ENCODE results near the gene TM9SF1.
"Not testable (repeated sequence)": the region's sequence is repeated elsewhere in the genome, so short reads cannot be mapped to it uniquely, and the experiment has no call there.

Gene TM9SF1

DNA sequence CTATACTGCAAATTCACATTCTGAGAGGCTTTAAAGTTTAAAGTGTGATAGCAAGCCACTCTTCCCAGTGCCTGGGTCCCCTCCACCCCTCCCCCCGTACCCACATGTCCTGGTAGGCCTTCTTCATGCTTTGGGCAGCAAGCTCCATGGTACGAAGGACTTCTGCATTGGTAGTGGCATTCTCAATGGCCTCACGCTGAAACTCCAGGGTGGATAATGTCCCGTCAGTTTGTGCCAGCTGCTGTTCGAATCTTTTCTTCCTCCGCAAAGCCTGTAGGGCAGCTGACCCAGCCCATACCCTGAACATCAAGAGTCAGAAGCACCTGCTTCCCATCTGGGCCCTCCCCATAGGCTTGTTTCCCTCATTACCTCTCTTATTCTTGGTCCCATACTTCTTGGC, 16.1 kb upstream of the TM9SF1 start:
- Mint-ChIP-seq H3K27me3 (no peaks in the 10 kb centered on the region), H3K9me3 (ENCODE audit: low read depth) (no peaks in the 10 kb centered on the region), H3K27ac (peak overlapping the region; percentile 97), H3K36me3 (peaks cover 8% of the 10 kb centered on the region), H3K4me1 (ENCODE audit: low read depth) (peaks cover 70% of the 10 kb centered on the region), H3K4me3 (peak overlapping the region; percentile 94)

DNA sequence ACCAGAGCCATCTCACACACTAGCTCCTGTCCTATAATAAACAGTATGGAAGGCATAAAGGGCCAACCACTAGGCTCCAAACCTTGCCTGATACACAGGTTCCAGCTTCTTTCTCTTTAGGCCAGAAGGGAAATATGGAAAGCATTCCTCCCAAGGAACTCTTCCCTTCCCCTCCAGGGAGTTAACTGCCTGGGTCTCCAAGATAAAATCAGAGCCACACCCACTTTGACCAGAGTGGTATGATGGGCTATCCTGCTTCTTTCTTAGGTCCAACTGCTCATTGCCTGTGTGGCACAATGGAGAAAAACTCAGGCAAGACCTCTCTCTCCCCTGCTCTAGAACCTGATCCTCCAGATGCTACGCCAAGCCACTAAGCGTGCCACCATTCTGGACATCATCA, 12.4 kb upstream of the TM9SF1 start:
- Mint-ChIP-seq H3K36me3 (peaks cover 15% of the 10 kb centered on the region), H3K27ac (peak overlapping the region; percentile 74), H3K4me1 (ENCODE audit: low read depth) (peaks cover 52% of the 10 kb centered on the region), H3K9me3 (ENCODE audit: low read depth) (no peaks in the 10 kb centered on the region), H3K27me3 (no peaks in the 10 kb centered on the region), H3K4me3 (no peak overlapping the region)

DNA sequence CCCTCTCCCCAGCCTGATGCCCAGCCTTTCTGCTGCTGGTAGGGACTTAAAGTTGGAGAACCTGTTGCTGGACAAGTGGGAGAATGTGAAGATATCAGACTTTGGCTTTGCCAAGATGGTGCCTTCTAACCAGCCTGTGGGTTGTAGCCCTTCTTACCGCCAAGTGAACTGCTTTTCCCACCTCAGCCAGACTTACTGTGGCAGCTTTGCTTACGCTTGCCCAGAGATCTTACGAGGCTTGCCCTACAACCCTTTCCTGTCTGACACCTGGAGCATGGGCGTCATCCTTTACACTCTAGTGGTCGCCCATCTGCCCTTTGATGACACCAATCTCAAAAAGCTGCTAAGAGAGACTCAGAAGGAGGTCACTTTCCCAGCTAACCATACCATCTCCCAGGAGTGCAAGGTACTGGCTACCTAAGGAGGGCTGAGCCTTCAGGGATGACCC, 11.9 kb upstream of the TM9SF1 start:
- H3K4me1 Mint-ChIP-seq (ENCODE audit: low read depth) = peaks cover 50% of the 10 kb centered on the region
- no peaks in the 10 kb centered on the region for H3K27me3 Mint-ChIP-seq
- no peak overlapping the region for H3K4me3 Mint-ChIP-seq
- peaks cover 18% of the 10 kb centered on the region for H3K36me3 Mint-ChIP-seq
- H3K27ac Mint-ChIP-seq = peak overlapping the region; percentile 74
- H3K9me3 Mint-ChIP-seq (ENCODE audit: low read depth) = no peaks in the 10 kb centered on the region

DNA sequence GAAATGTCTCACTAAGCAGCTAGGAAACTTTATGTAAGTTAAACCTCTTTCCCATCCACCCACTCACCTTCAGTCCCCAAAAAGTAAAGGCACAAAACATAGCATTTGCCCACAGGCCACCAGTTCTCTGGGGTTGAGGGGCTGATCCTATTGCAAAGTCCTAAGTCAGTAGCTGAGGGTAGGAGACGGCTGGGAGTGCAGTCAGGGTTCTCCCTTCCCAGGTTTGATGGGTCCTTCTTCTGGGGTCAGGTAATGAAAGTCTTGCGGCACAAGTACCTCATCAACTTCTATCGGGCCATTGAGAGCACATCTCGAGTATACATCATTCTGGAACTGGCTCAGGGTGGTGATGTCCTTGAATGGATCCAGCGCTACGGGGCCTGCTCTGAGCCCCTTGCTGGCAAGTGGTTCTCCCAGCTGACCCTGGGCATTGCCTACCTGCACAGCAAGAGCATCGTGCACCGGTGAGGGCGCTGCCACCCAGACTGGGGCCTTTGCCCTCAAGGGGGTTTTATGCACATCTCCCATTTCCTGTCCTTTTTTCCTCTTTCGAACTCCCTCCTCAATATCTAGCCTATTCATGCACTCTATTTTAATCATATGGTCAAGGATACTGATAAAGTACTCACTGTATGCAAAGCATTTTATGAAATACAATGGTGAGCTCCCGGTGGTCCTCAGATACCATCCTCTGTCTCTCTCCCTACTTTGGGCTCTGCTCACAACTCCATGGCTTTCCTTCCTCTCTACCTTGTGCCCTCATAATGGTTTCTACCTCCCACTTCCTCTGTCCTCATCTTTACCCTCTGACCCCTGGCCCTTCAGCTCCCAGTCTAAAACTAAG, 11.2 kb upstream of the TM9SF1 start:
- Mint-ChIP-seq H3K27ac (peak overlapping the region; percentile 74), H3K9me3 (ENCODE audit: low read depth) (no peaks in the 10 kb centered on the region), H3K4me3 (no peak overlapping the region), H3K27me3 (no peaks in the 10 kb centered on the region), H3K4me1 (ENCODE audit: low read depth) (peaks cover 46% of the 10 kb centered on the region), H3K36me3 (peaks cover 17% of the 10 kb centered on the region)

DNA sequence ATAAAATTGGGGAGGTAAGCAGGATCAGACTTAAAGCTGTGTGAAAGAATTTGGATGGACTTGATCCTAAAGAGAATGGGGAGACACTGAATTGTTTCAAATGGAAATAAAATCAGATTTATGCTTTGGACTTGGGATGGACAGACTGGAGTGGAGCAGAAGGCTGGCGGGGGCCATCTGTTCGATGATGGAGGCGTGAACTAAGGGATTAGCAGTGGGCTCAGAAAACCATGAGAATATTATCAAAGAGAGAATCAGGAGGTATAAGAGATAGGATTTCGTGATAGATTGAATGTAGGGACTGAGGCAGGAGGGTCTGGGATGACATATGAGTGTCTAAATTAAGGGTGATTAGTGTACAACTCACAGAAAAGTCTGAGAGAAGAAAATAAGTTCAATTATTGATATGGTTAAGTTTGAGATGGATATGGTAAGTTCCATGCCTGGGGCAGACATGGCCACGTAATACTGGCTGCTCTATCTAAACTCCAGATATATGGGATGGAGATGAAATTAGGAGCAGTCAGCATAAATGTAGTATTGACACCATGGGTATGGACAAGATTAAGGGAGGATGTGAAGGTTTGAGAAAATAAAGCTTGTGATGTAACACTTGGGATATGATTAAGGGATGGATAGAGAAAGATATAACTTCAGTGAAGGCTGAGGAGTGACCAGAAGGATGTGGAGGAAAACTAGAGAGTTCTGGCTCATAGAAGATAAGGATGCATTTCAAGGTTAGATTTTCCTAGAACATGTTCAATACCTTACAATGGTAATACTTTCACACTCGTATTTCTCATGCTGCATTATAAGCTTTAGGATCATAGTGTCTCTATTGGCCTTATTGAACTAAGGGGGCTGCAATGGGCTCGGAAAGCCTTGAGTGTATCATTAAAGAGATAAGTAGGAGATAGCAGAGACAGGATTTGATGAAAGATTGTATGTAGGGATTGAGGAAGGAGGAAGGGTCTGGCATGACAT, 9.2 kb upstream of the TM9SF1 start:
- H3K4me1 Mint-ChIP-seq (ENCODE audit: low read depth) = peaks cover 36% of the 10 kb centered on the region
- H3K4me3 Mint-ChIP-seq = no peak overlapping the region
- H3K27me3 Mint-ChIP-seq = no peaks in the 10 kb centered on the region
- no peaks in the 10 kb centered on the region for H3K9me3 Mint-ChIP-seq (ENCODE audit: low read depth)
- H3K36me3 Mint-ChIP-seq = peaks cover 18% of the 10 kb centered on the region
- H3K27ac Mint-ChIP-seq = peak overlapping the region; percentile 9

DNA sequence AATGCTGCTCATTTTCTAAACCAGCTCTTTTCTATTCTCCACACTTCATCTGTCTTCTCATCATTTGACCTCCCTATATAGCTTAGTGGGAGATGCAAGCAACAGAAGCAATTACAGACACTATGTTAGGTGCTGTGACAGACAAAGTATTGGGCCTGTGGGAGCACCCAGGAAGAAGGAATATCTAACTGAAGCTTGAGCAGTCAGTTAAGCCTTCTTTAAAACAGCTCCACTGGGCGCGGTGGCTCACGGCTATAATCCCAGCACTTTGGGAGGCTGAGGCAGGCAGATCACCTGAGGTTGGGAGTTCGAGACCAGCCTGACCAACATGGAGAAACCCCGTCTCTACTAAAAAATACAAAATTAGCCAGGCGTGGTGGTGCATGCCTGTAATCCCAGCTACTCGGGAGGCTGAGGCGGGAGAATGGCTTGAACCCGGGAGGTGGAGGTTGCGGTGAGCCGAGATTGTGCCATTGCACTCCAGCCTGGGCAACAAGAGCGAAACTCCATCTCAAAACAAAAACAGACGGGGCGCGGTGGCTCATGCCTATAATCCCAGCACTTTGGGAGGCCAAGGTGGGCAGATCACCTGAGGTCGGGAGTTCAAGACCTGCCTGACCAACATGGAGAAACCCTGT, 8.1 kb upstream of the TM9SF1 start:
- H3K27ac Mint-ChIP-seq; H3K9me3 Mint-ChIP-seq (ENCODE audit: low read depth); H3K27me3 Mint-ChIP-seq; H3K4me3 Mint-ChIP-seq: not testable (repeated sequence)
- H3K4me1 Mint-ChIP-seq (ENCODE audit: low read depth) = peaks cover 42% of the 10 kb centered on the region
- peaks cover 20% of the 10 kb centered on the region for H3K36me3 Mint-ChIP-seq

- not testable (repeated sequence) for H3K27me3 Mint-ChIP-seq; H3K27ac Mint-ChIP-seq; H3K9me3 Mint-ChIP-seq (ENCODE audit: low read depth); H3K4me3 Mint-ChIP-seq
- peaks cover 40% of the 10 kb centered on the region for H3K4me1 Mint-ChIP-seq (ENCODE audit: low read depth)
- H3K36me3 Mint-ChIP-seq = peaks cover 19% of the 10 kb centered on the region
These were observed 7.3 kb upstream of the TM9SF1 start for GRCh38 chr14:24202538-24202937.

GRCh38 chr14:24198814-24199524, 3.7 kb upstream of the TM9SF1 start:
- peaks cover 19% of the 10 kb centered on the region for H3K36me3 Mint-ChIP-seq
- H3K27me3 Mint-ChIP-seq = no peaks in the 10 kb centered on the region
- peak overlapping the region; percentile 66 for H3K4me3 Mint-ChIP-seq
- H3K4me1 Mint-ChIP-seq (ENCODE audit: low read depth) = peaks cover 39% of the 10 kb centered on the region
- peak overlapping the region; percentile 50 for H3K27ac Mint-ChIP-seq
- no peaks in the 10 kb centered on the region for H3K9me3 Mint-ChIP-seq (ENCODE audit: low read depth)

- no peaks in the 10 kb centered on the region for H3K9me3 Mint-ChIP-seq (ENCODE audit: low read depth)
- peaks cover 19% of the 10 kb centered on the region for H3K36me3 Mint-ChIP-seq
- H3K4me1 Mint-ChIP-seq (ENCODE audit: low read depth) = peaks cover 49% of the 10 kb centered on the region
- peak overlapping the region; percentile 91 for H3K4me3 Mint-ChIP-seq
- peak overlapping the region; percentile 77 for H3K27ac Mint-ChIP-seq
- H3K27me3 Mint-ChIP-seq = no peaks in the 10 kb centered on the region
These were observed 1.8 kb upstream of the TM9SF1 start for GRCh38 chr14:24197056-24197450.

DNA sequence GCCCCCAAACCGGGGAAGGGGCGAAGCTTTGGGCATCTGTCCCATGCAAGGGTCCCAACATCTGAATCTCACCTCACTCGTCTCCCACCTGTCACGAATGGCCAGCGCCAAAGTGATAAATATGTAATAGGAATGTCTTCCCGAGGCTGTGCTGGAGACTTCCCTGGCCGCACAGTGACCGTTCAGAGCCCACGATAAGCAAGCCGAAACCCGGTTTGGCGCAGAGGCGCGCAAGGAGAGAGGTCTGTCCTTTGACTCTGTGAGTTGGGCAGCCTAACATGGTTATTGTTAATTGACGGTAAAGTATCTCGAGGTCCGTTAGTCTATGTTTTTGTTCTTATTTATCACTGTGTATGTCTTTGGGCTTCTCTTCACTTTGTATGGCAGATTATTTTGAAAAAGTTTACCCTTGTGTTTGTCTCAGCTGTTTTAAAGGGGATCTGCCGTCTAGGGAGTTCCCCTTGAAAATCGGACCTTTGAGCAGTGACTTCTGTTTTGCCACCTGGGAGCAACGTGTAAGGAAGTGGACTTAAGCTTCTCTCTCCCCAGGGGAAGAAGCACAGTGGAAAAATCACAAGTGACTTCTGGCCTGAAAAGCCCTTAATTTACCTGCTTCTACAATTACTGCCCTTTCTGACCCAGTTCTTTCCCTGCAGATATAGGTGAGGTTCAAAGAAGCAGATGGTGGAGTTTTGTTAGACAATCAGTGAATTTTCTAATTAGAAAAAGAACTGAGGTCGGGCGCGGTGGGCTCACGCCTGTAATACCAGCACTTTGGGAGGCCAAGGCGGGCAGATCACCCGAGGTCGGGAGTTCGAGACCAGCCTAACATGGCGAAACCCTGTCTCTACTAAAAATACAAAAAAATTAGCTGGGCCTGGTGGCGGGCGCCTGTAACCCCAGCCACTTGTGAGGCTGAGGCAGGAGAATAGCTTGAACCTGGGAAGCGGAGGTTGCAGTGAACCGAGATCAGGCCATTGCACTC, 1.1 kb upstream of the TM9SF1 start:
- Mint-ChIP-seq H3K4me1 (ENCODE audit: low read depth) (peaks cover 51% of the 10 kb centered on the region), H3K27ac (peak overlapping the region; percentile 97), H3K9me3 (ENCODE audit: low read depth) (no peaks in the 10 kb centered on the region), H3K36me3 (peaks cover 15% of the 10 kb centered on the region), H3K27me3 (no peaks in the 10 kb centered on the region), H3K4me3 (peak overlapping the region; percentile 91)

- Mint-ChIP-seq H3K4me3 (peak overlapping the region; percentile 91), H3K4me1 (ENCODE audit: low read depth) (peaks cover 58% of the 10 kb centered on the region)
These were observed 412 bp downstream of the TM9SF1 start for GRCh38 chr14:24194873-24195185.

GRCh38 chr14:24194186-24194872, 912 bp downstream of the TM9SF1 start:
- H3K9me3 Mint-ChIP-seq (ENCODE audit: low read depth) = no peaks in the 10 kb centered on the region
- peaks cover 59% of the 10 kb centered on the region for H3K4me1 Mint-ChIP-seq (ENCODE audit: low read depth)
- peaks cover 14% of the 10 kb centered on the region for H3K36me3 Mint-ChIP-seq
- H3K27me3 Mint-ChIP-seq = no peaks in the 10 kb centered on the region
- H3K27ac Mint-ChIP-seq = peak overlapping the region; percentile 97
- peak overlapping the region; percentile 91 for H3K4me3 Mint-ChIP-seq

More at GRCh38 chr14:24194873-24195185, 412 bp downstream of the TM9SF1 start:
- Mint-ChIP-seq H3K36me3 (peaks cover 14% of the 10 kb centered on the region), H3K9me3 (ENCODE audit: low read depth) (no peaks in the 10 kb centered on the region), H3K27ac (peak overlapping the region; percentile 97), H3K27me3 (no peaks in the 10 kb centered on the region)

- H3K27me3 Mint-ChIP-seq = no peaks in the 10 kb centered on the region
- peaks cover 55% of the 10 kb centered on the region for H3K4me1 Mint-ChIP-seq (ENCODE audit: low read depth)
- peak overlapping the region; percentile 44 for H3K4me3 Mint-ChIP-seq
- no peaks in the 10 kb centered on the region for H3K9me3 Mint-ChIP-seq (ENCODE audit: low read depth)
- H3K36me3 Mint-ChIP-seq = peaks cover 13% of the 10 kb centered on the region
- H3K27ac Mint-ChIP-seq = peak overlapping the region; percentile 46
These were observed 2.3 kb downstream of the TM9SF1 start for GRCh38 chr14:24192933-24193332.

All from activated naive CD8-positive, alpha-beta T cell (primary cell).